Measurements from ENCODE around the gene BHLHA15. TPM values are rescaled to one million over a fixed set of nuclear protein-coding genes. Genes with fewer than 3 reads are reported as not detected.

Gene BHLHA15
- polyA plus RNA-seq, 3 donors = not detected

DNA sequence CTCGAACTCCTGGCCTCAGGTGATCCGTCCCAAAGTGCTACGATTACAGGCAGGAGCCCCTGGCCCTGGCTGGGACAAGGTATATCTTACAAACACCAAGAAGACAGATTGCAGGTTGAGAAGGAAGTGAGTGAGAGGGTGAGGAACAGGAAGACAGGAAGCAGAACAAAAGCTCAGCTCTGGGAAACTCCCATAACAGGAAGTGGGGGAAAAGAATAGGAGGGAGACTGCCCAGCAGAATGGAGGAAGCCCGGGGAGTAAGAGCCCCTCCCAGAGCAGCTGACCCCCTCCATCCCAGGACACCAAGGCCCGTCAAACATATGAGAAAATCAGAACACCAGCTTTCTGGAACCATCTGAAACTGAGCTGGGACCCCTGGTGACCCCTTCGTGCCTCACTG is 37.9 kb downstream of the BHLHA15 start:
- Mint-ChIP-seq H3K9me3 (peaks cover 0 to 4% (median 0%) of the 10 kb centered on the region in 7 donors), H3K27ac (peak overlapping the region; percentile 78 to 96 (median 87)), H3K4me1 (peaks cover 71% of the 10 kb centered on the region), H3K27me3 (ENCODE audit: low read depth in 3 of 3) (no peaks in the 10 kb centered on the region), H3K4me3 (peak overlapping the region; percentile 13 to 82), H3K36me3 (peaks cover 21 to 39% of the 10 kb centered on the region in 2 donors)
- peak; percentile 42 to 84 (median 67) for DNase-seq
- peaks cover 24% of the 10 kb centered on the region for H4K20me1 ChIP-seq (ENCODE audit: insufficient read depth, low read length)
- H3K4me1 ChIP-seq (ENCODE audit: control insufficient read depth in 1 of 2, insufficient read depth in 2 of 2, low read length in 2 of 2) = peaks cover 73 to 76% of the 10 kb centered on the region in 2 donors
- H3K27ac ChIP-seq (ENCODE audit: low read depth in 1 of 2, low read length in 2 of 2) = peak overlapping the region; percentile 26 to 65
- 39% methylated on average over 3 of the region's 6 CpGs for WGBS (ENCODE audit: insufficient coverage)
- peaks cover 36% of the 10 kb centered on the region for H3K79me2 ChIP-seq (ENCODE audit: insufficient read depth, low read length)
- TF ChIP-seq, protein P1, sequence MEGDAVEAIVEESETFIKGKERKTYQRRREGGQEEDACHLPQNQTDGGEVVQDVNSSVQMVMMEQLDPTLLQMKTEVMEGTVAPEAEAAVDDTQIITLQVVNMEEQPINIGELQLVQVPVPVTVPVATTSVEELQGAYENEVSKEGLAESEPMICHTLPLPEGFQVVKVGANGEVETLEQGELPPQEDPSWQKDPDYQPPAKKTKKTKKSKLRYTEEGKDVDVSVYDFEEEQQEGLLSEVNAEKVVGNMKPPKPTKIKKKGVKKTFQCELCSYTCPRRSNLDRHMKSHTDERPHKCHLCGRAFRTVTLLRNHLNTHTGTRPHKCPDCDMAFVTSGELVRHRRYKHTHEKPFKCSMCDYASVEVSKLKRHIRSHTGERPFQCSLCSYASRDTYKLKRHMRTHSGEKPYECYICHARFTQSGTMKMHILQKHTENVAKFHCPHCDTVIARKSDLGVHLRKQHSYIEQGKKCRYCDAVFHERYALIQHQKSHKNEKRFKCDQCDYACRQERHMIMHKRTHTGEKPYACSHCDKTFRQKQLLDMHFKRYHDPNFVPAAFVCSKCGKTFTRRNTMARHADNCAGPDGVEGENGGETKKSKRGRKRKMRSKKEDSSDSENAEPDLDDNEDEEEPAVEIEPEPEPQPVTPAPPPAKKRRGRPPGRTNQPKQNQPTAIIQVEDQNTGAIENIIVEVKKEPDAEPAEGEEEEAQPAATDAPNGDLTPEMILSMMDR (IDR thresholded peaks at IDR 0.05) = no peak
- H2AFZ ChIP-seq (ENCODE audit: insufficient read depth, low read depth, low read length, poor library complexity, severe bottlenecking) = peak overlapping the region; percentile 19
- no peak overlapping the region for H3K9ac ChIP-seq (ENCODE audit: insufficient read depth, low read length, poor library complexity, severe bottlenecking)
- peak overlapping the region; percentile 42 for H3K4me2 ChIP-seq (replicated peaks; ENCODE audit: extremely low read depth, low read length, poor library complexity, severe bottlenecking)
- H3K4me3 ChIP-seq (replicated peaks in 1 of 3; ENCODE audit: low read depth in 2 of 3, low read length in 3 of 3) = peak overlapping the region in 1 of 3 experiments; percentile 54
- peaks cover 6 to 10% of the 10 kb centered on the region in 2 donors for H3K36me3 ChIP-seq (replicated peaks in 1 of 2; ENCODE audit: control insufficient read depth in 1 of 2, insufficient read depth in 2 of 2, low read length in 2 of 2)
- intact Hi-C loops (cut with micrococcal nuclease) = no loop called here
- no peaks in the 10 kb centered on the region for H3K9me3 ChIP-seq (replicated peaks in 1 of 2; ENCODE audit: control insufficient read depth in 1 of 2, insufficient read depth in 1 of 2, low read length in 2 of 2)
- H3K27me3 ChIP-seq (ENCODE audit: control insufficient read depth in 2 of 2, insufficient read depth in 2 of 2, low read length in 2 of 2) = no peaks in the 10 kb centered on the region

DNA sequence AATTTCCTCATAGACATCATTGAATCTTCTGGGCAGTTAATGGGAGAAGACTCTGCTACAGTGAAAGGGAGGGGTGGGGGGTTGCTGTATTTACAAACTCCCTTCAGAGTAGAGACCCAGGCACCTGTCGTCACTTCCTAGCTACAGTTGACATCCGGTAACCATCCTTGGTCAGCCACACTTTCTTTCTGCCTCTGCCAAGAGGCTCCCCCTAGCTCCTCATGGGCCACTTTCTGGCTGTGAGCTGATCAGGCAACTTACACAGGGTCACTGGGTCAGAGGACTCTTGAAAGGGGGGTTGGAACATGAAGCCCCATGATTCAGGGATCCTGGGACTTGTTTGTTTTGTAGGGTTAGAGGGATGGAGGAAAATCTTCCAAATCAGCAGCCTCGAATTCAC is 39.5 kb downstream of the BHLHA15 start:
- intact Hi-C loops (cut with micrococcal nuclease) = loop anchor here (5.0 to 10.0 kb wide), 2 partner anchors 37 to 116 kb away; no protein-coding TSS in a partner anchor
- H3K4me3 ChIP-seq (replicated peaks in 1 of 3; ENCODE audit: low read depth in 2 of 3, low read length in 3 of 3) = peak overlapping the region in 2 of 3 experiments; percentile 81 to 98
- H3K9me3 Mint-ChIP-seq = peaks cover 0 to 4% (median 0%) of the 10 kb centered on the region in 7 donors
- H3K27me3 Mint-ChIP-seq (ENCODE audit: low read depth in 3 of 3) = no peaks in the 10 kb centered on the region
- TF ChIP-seq, protein P1 (IDR thresholded peaks at IDR 0.05) = no peak
- H4K20me1 ChIP-seq (ENCODE audit: insufficient read depth, low read length) = peaks cover 10% of the 10 kb centered on the region
- peak overlapping the region; percentile 90 for H2AFZ ChIP-seq (ENCODE audit: insufficient read depth, low read depth, low read length, poor library complexity, severe bottlenecking)
- peak overlapping the region; percentile 71 to 92 for H3K4me3 Mint-ChIP-seq
- no peak overlapping the region for H3K9ac ChIP-seq (ENCODE audit: insufficient read depth, low read length, poor library complexity, severe bottlenecking)
- H3K4me1 Mint-ChIP-seq = peaks cover 67% of the 10 kb centered on the region
- no peaks in the 10 kb centered on the region for H3K9me3 ChIP-seq (replicated peaks in 1 of 2; ENCODE audit: control insufficient read depth in 1 of 2, insufficient read depth in 1 of 2, low read length in 2 of 2)
- peak overlapping the region; percentile 82 for H3K4me2 ChIP-seq (replicated peaks; ENCODE audit: extremely low read depth, low read length, poor library complexity, severe bottlenecking)
- peak in 1 of 3 donors; percentile 28 for DNase-seq
- peak overlapping the region; percentile 81 to 96 (median 88) for H3K27ac Mint-ChIP-seq
- no peaks in the 10 kb centered on the region for H3K36me3 ChIP-seq (replicated peaks in 1 of 2; ENCODE audit: control insufficient read depth in 1 of 2, insufficient read depth in 2 of 2, low read length in 2 of 2)
- no peaks in the 10 kb centered on the region for H3K27me3 ChIP-seq (ENCODE audit: control insufficient read depth in 2 of 2, insufficient read depth in 2 of 2, low read length in 2 of 2)
- peaks cover 20 to 35% of the 10 kb centered on the region in 2 donors for H3K36me3 Mint-ChIP-seq
- H3K79me2 ChIP-seq (ENCODE audit: insufficient read depth, low read length) = peaks cover 45% of the 10 kb centered on the region
- H3K4me1 ChIP-seq (ENCODE audit: control insufficient read depth in 1 of 2, insufficient read depth in 2 of 2, low read length in 2 of 2) = peaks cover 63 to 66% of the 10 kb centered on the region in 2 donors
- no CpG with 5 or more reads among the region's 3 CpGs for WGBS (ENCODE audit: insufficient coverage)
- H3K27ac ChIP-seq (ENCODE audit: low read depth in 1 of 2, low read length in 2 of 2) = peak overlapping the region in 1 of 2 donors; percentile 94
